GM23248 (cell line): ENCODE measurements around the gene TTLL5. TPM values are rescaled to one million over a fixed set of nuclear protein-coding genes. Genes with fewer than 3 reads are reported as not detected.

ENCODE experiments used
- DNase-seq: peaks from one replicate; pipeline ENCODE4 v3.0.0-alpha.2; 2015
- H2AFZ ChIP-seq: fragments of 200-600 bp; sonication (generic); 2 replicates; pipeline ENCODE4 v1.6.1; 2016; ENCODE audit warnings: antibody characterized with exemption
- H3F3A ChIP-seq: fragments of 200-600 bp; sonication (generic); 2 replicates; pipeline ENCODE4 v1.6.1; 2016; ENCODE audit warnings: mild to moderate bottlenecking, antibody characterized with exemption, mixed run types; ENCODE audit not compliant: insufficient read depth
- H3K27ac ChIP-seq: fragments of 200-600 bp; sonication (generic); 2 replicates; pipeline ENCODE4 v1.5.1; 2016; ENCODE audit warnings: mild to moderate bottlenecking
- H3K27me3 ChIP-seq: fragments of 200-600 bp; sonication (generic); replicated peaks from 2 replicates; pipeline ENCODE4 v1.6.1; 2016; ENCODE audit warnings: mild to moderate bottlenecking; ENCODE audit not compliant: insufficient read depth
- H3K36me3 ChIP-seq: fragments of 200-600 bp; sonication (generic); 2 replicates; pipeline ENCODE4 v1.6.1; 2016; ENCODE audit warnings: low read depth, mild to moderate bottlenecking
- H3K4me1 ChIP-seq: fragments of 200-600 bp; sonication (generic); 2 replicates; pipeline ENCODE4 v1.6.1; 2016; ENCODE audit warnings: mild to moderate bottlenecking; ENCODE audit not compliant: insufficient read depth
- H3K4me2 ChIP-seq: fragments of 200-600 bp; sonication (generic); one replicate; pipeline ENCODE4 v1.6.1; 2016; ENCODE audit warnings: mild to moderate bottlenecking; ENCODE audit not compliant: unreplicated experiment
- H3K4me3 ChIP-seq: fragments of 200-600 bp; sonication (generic); 2 replicates; pipeline ENCODE4 v1.5.1; 2016; ENCODE audit warnings: mild to moderate bottlenecking
- H3K79me2 ChIP-seq: fragments of 200-600 bp; sonication (generic); 2 replicates; pipeline ENCODE4 v1.6.1; 2016; ENCODE audit warnings: mild to moderate bottlenecking; ENCODE audit not compliant: insufficient read depth
- H3K9ac ChIP-seq: fragments of 200-600 bp; sonication (generic); 2 replicates; pipeline ENCODE4 v1.6.1; 2016; ENCODE audit warnings: mild to moderate bottlenecking
- H3K9me2 ChIP-seq: fragments of 200-600 bp; sonication (generic); 2 replicates; pipeline ENCODE4 v1.6.1; 2016; ENCODE audit warnings: mixed run types, mild to moderate bottlenecking, moderate library complexity; ENCODE audit not compliant: insufficient read depth
- H3K9me3 ChIP-seq: fragments of 200-600 bp; sonication (generic); one replicate; pipeline ENCODE4 v1.6.1; 2017; ENCODE audit warnings: low read depth
- H4K20me1 ChIP-seq: fragments of 200-600 bp; sonication (generic); 2 replicates; pipeline ENCODE4 v1.6.0; 2016; ENCODE audit not compliant: insufficient read depth
- EZH2 ChIP-seq: fragments of 200-600 bp; sonication (generic); IDR thresholded peaks from 2 replicates; pipeline ENCODE4 v1.6.1; 2018; ENCODE audit warnings: antibody characterized with exemption, mild to moderate bottlenecking; ENCODE audit not compliant: insufficient read depth, poor library complexity, severe bottlenecking
- EZH2phosphoT487 ChIP-seq: fragments of 200-600 bp; sonication (generic); IDR thresholded peaks from 2 replicates; pipeline ENCODE4 v1.6.1; 2018; ENCODE audit warnings: antibody characterized with exemption, moderate library complexity, mild to moderate bottlenecking, low read depth; ENCODE audit not compliant: insufficient read depth
- WGBS, 2 experiments: methylation state at CpG; one replicate each; pipeline ENCODE4 v1.1.6; 2015 to 2017; ENCODE audit warnings: low lambda C conversion rate in 2 of 2, low coverage in 1 of 2; ENCODE audit errors: missing lambda C conversion rate in 2 of 2; 5-methylcytosine and 5-hydroxymethylcytosine counted together
- in situ Hi-C: fragments of 300-500 bp; cut with MboI; formaldehyde crosslinking; loops from 2 replicates; pipeline ENCODE4 v1.15.0; 2020
- polyA plus RNA-seq: library from polyadenylated mRNA; unstranded; fragments of >200 nt; fragmentation: Nextera tagmentation; extraction: Ambion mirVana; gene quantifications from 2 replicates; pipeline ENCODE4 v1.2.1, GENCODE V29; 2016
- total RNA-seq: library from RNA; depleted of rRNA; stranded (reverse); fragments of >200 nt; shearing (Covaris generic); gene quantifications from 2 replicates; pipeline ENCODE4 v1.2.3, GENCODE V29; 2014

Gene TTLL5
- total and polyA plus RNA-seq, 2 experiments from 2014 or later: 14.6 to 17.8 TPM

GRCh38 chr14:75871181-75871880 lies 210.3 kb downstream of the TTLL5 start:
- no peaks in the 10 kb centered on the region for H4K20me1 ChIP-seq
- peaks cover 31% of the 10 kb centered on the region for H3K4me1 ChIP-seq
- WGBS, 2 experiments: 94 to 100% methylated on average over 6 of the region's 6 CpGs
- H3F3A ChIP-seq: peaks cover 18% of the 10 kb centered on the region
- H3K9me3 ChIP-seq: no peaks in the 10 kb centered on the region
- no peaks in the 10 kb centered on the region for H3K79me2 ChIP-seq
- TF ChIP-seq EZH2 (no peak), EZH2phosphoT487 (no peak)
- H3K4me3 ChIP-seq: no peak overlapping the region
- H3K9ac ChIP-seq: no peak overlapping the region
- no peaks in the 10 kb centered on the region for H3K9me2 ChIP-seq
- no peak overlapping the region for H3K27ac ChIP-seq
- no peak for DNase-seq
- no peak overlapping the region for H3K4me2 ChIP-seq
- in situ Hi-C loops: no loop called here
- H2AFZ ChIP-seq: no peak overlapping the region
- H3K27me3 ChIP-seq: no peaks in the 10 kb centered on the region
- H3K36me3 ChIP-seq: no peaks in the 10 kb centered on the region

GRCh38 chr14:75875958-75876357 lies 214.9 kb downstream of the TTLL5 start:
- no peak overlapping the region for H3K27ac ChIP-seq

GRCh38 chr14:75876530-75876929 lies 215.5 kb downstream of the TTLL5 start:
- DNase-seq: no peak
- WGBS, 2 experiments: 94 to 99% methylated on average over 3 of the region's 3 CpGs
- Histone ChIP-seq H3K4me2 (peak overlapping the region; percentile 21), H3K27ac (peak overlapping the region; percentile 87), H3K4me1 (peaks cover 32% of the 10 kb centered on the region), H3F3A (peaks cover 32% of the 10 kb centered on the region), H4K20me1 (no peaks in the 10 kb centered on the region), H3K79me2 (no peaks in the 10 kb centered on the region), H3K36me3 (no peaks in the 10 kb centered on the region), H3K4me3 (no peak overlapping the region), H3K9me3 (no peaks in the 10 kb centered on the region), H3K9me2 (no peaks in the 10 kb centered on the region), H3K9ac (peak overlapping the region; percentile 39; the same call in 1 of the 2 replicates), H3K27me3 (no peaks in the 10 kb centered on the region), H2AFZ (no peak overlapping the region)
- TF ChIP-seq EZH2phosphoT487: no peak
- in situ Hi-C loops: no loop called here

More at GRCh38 chr14:75875958-75876357, 214.9 kb downstream of the TTLL5 start:
- Histone ChIP-seq H3F3A (peaks cover 32% of the 10 kb centered on the region), H3K36me3 (no peaks in the 10 kb centered on the region), H3K4me2 (no peak overlapping the region), H3K4me3 (no peak overlapping the region), H3K9ac (no peak overlapping the region), H3K4me1 (peaks cover 32% of the 10 kb centered on the region), H2AFZ (no peak overlapping the region), H3K9me3 (no peaks in the 10 kb centered on the region), H3K79me2 (no peaks in the 10 kb centered on the region), H3K9me2 (no peaks in the 10 kb centered on the region), H3K27me3 (no peaks in the 10 kb centered on the region), H4K20me1 (no peaks in the 10 kb centered on the region)
- DNase-seq: no peak
- in situ Hi-C loops: no loop called here
- WGBS, 2 experiments: 93 to 100% methylated on average over 1 of the region's 1 CpG
- no peak for TF ChIP-seq EZH2
- TF ChIP-seq EZH2phosphoT487: no peak

- peak overlapping the region; percentile 21 for H3K4me2 ChIP-seq
- peaks cover 32% of the 10 kb centered on the region for H3F3A ChIP-seq
- no peaks in the 10 kb centered on the region for H4K20me1 ChIP-seq
- H3K4me1 ChIP-seq: peaks cover 32% of the 10 kb centered on the region
- no peaks in the 10 kb centered on the region for H3K79me2 ChIP-seq
- WGBS, 2 experiments: 16 to 31% methylated on average over 1 of the region's 1 CpG
- H3K4me3 ChIP-seq: no peak overlapping the region
- no peaks in the 10 kb centered on the region for H3K9me2 ChIP-seq
- H2AFZ ChIP-seq: no peak overlapping the region
- no peak for TF ChIP-seq EZH2
- no peak for TF ChIP-seq EZH2phosphoT487
- in situ Hi-C loops: no loop called here
- peak; percentile 94 for DNase-seq
- H3K36me3 ChIP-seq: no peaks in the 10 kb centered on the region
- no peaks in the 10 kb centered on the region for H3K27me3 ChIP-seq
- H3K9me3 ChIP-seq: no peaks in the 10 kb centered on the region
- peak overlapping the region; percentile 55 for H3K9ac ChIP-seq
- peak overlapping the region; percentile 87 for H3K27ac ChIP-seq
These were observed 216.2 kb downstream of the TTLL5 start for GRCh38 chr14:75877292-75877691.

GRCh38 chr14:75877884-75878283 lies 216.8 kb downstream of the TTLL5 start:
- H3K27ac ChIP-seq: peak overlapping the region; percentile 87
- WGBS, 2 experiments: 90 to 95% methylated on average over 4 of the region's 4 CpGs
- no peaks in the 10 kb centered on the region for H3K79me2 ChIP-seq
- no peaks in the 10 kb centered on the region for H3K9me3 ChIP-seq
- H3K9ac ChIP-seq: peak overlapping the region; percentile 55
- in situ Hi-C loops: no loop called here
- no peak overlapping the region for H3K4me3 ChIP-seq
- H2AFZ ChIP-seq: no peak overlapping the region
- peak overlapping the region; percentile 6 for H3K4me2 ChIP-seq
- H3F3A ChIP-seq: peaks cover 32% of the 10 kb centered on the region
- no peaks in the 10 kb centered on the region for H3K9me2 ChIP-seq
- no peak for DNase-seq
- no peaks in the 10 kb centered on the region for H3K36me3 ChIP-seq
- no peaks in the 10 kb centered on the region for H4K20me1 ChIP-seq
- H3K4me1 ChIP-seq: peaks cover 32% of the 10 kb centered on the region
- TF ChIP-seq EZH2 (no peak), EZH2phosphoT487 (no peak)
- H3K27me3 ChIP-seq: no peaks in the 10 kb centered on the region
